ENCODE results near the gene BRD7. TPM values are rescaled to one million over a fixed set of nuclear protein-coding genes. Genes with fewer than 3 reads are reported as not detected.

BRD7 gene
- total RNA-seq, 1 donor from 2014 or later, result 33.2 TPM

GRCh38 chr16:50314665-50315064, 54.1 kb downstream of the BRD7 start:
- DNase-seq (ENCODE audit: low read depth), result no peak
- no peak for TF ChIP-seq CTCF (IDR thresholded peaks at IDR 0.05; ENCODE audit: insufficient read depth, low read length, severe bottlenecking)
- FAIRE-seq, result no peak
- Histone ChIP-seq H3K36me3 (ENCODE audit: control insufficient read depth, insufficient read depth, low read length) (peaks cover 12% of the 10 kb centered on the region), H3K4me3 (ENCODE audit: low read depth, low read length) (no peak overlapping the region), H3K27me3 (ENCODE audit: control insufficient read depth, insufficient read depth, low read length) (no peaks in the 10 kb centered on the region)

GRCh38 chr16:50313596-50314478, 55.0 kb downstream of the BRD7 start:
- peaks cover 11% of the 10 kb centered on the region for H3K36me3 ChIP-seq (ENCODE audit: control insufficient read depth, insufficient read depth, low read length)
- H3K4me3 ChIP-seq (ENCODE audit: low read depth, low read length), result no peak overlapping the region
- H3K27me3 ChIP-seq (ENCODE audit: control insufficient read depth, insufficient read depth, low read length), result no peaks in the 10 kb centered on the region
- FAIRE-seq (no peak), DNase-seq (ENCODE audit: low read depth) (no peak)
- no peak for TF ChIP-seq CTCF (IDR thresholded peaks at IDR 0.05; ENCODE audit: insufficient read depth, low read length, severe bottlenecking)

- Histone ChIP-seq H3K36me3 (ENCODE audit: control insufficient read depth, insufficient read depth, low read length) (peaks cover 8% of the 10 kb centered on the region), H3K4me3 (ENCODE audit: low read depth, low read length) (no peak overlapping the region), H3K27me3 (ENCODE audit: control insufficient read depth, insufficient read depth, low read length) (no peaks in the 10 kb centered on the region)
- no peak for DNase-seq (ENCODE audit: low read depth)
- no peak for FAIRE-seq
- no peak for TF ChIP-seq CTCF (IDR thresholded peaks at IDR 0.05; ENCODE audit: insufficient read depth, low read length, severe bottlenecking)
Measured at GRCh38 chr16:50311891-50312501, 56.8 kb downstream of the BRD7 start.

- Histone ChIP-seq H3K27me3 (ENCODE audit: control insufficient read depth, insufficient read depth, low read length) (no peaks in the 10 kb centered on the region), H3K36me3 (ENCODE audit: control insufficient read depth, insufficient read depth, low read length) (peaks cover 7% of the 10 kb centered on the region), H3K4me3 (ENCODE audit: low read depth, low read length) (no peak overlapping the region)
- TF ChIP-seq CTCF (IDR thresholded peaks at IDR 0.05; ENCODE audit: insufficient read depth, low read length, severe bottlenecking), result no peak
- FAIRE-seq, result no peak
- no peak for DNase-seq (ENCODE audit: low read depth)
Measured at GRCh38 chr16:50311134-50311528, 57.7 kb downstream of the BRD7 start.

GRCh38 chr16:50310308-50311133, 58.3 kb downstream of the BRD7 start:
- peaks cover 7% of the 10 kb centered on the region for H3K36me3 ChIP-seq (ENCODE audit: control insufficient read depth, insufficient read depth, low read length)
- H3K27me3 ChIP-seq (ENCODE audit: control insufficient read depth, insufficient read depth, low read length), result no peaks in the 10 kb centered on the region
- FAIRE-seq (no peak), DNase-seq (ENCODE audit: low read depth) (no peak)
- TF ChIP-seq CTCF (IDR thresholded peaks at IDR 0.05; ENCODE audit: insufficient read depth, low read length, severe bottlenecking), result no peak
- no peak overlapping the region for H3K4me3 ChIP-seq (ENCODE audit: low read depth, low read length)
